GM21423 (cell line): ENCODE measurements around the gene RAPH1.
A peak's percentile ranks its signal among the peaks of the same experiment; 100 is the strongest.

Experiments
- ATAC-seq: cut with Tn5 transposase; IDR thresholded peaks from one replicate; pipeline ENCODE4 v1.9.1; 2021; ENCODE audit warnings: mild to moderate bottlenecking, moderate library complexity; ENCODE audit not compliant: unreplicated experiment

Gene RAPH1

GRCh38 chr2:203489531-203489930, 45.6 kb downstream of the RAPH1 start:
- no peak for ATAC-seq

- peak; percentile 63 for ATAC-seq
Observed at GRCh38 chr2:203484266-203485112, 50.6 kb downstream of the RAPH1 start.

GRCh38 chr2:203480623-203481022, 54.5 kb downstream of the RAPH1 start:
- no peak for ATAC-seq

- no peak for ATAC-seq
Observed at GRCh38 chr2:203476881-203477280, 58.2 kb downstream of the RAPH1 start.

- no peak for ATAC-seq
Observed at GRCh38 chr2:203471323-203471722, 63.8 kb downstream of the RAPH1 start.

GRCh38 chr2:203470371-203470770, 64.7 kb downstream of the RAPH1 start:
- no peak for ATAC-seq

- no peak for ATAC-seq
Observed at GRCh38 chr2:203469546-203469945, 65.6 kb downstream of the RAPH1 start.

GRCh38 chr2:203463266-203463678, 71.8 kb downstream of the RAPH1 start:
- ATAC-seq: no peak

GRCh38 chr2:203462308-203462707, 72.8 kb downstream of the RAPH1 start:
- no peak for ATAC-seq

GRCh38 chr2:203461746-203462145, 73.4 kb downstream of the RAPH1 start:
- no peak for ATAC-seq

GRCh38 chr2:203455209-203455608, 79.9 kb downstream of the RAPH1 start:
- no peak for ATAC-seq

- ATAC-seq: no peak
Observed at GRCh38 chr2:203453858-203454451, 81.1 kb downstream of the RAPH1 start.

GRCh38 chr2:203451689-203452088, 83.4 kb downstream of the RAPH1 start:
- no peak for ATAC-seq

GRCh38 chr2:203451011-203451410, 84.1 kb downstream of the RAPH1 start:
- no peak for ATAC-seq

- no peak for ATAC-seq
Observed at GRCh38 chr2:203450561-203450960, 84.5 kb downstream of the RAPH1 start.

- ATAC-seq: no peak
Observed at GRCh38 chr2:203446780-203447179, 88.3 kb downstream of the RAPH1 start.

- no peak for ATAC-seq
Observed at GRCh38 chr2:203446071-203446481, 89.0 kb downstream of the RAPH1 start.

GRCh38 chr2:203444738-203445137, 90.4 kb downstream of the RAPH1 start:
- no peak for ATAC-seq

GRCh38 chr2:203442463-203442862, 92.6 kb downstream of the RAPH1 start:
- ATAC-seq: no peak

GRCh38 chr2:203441463-203441862, 93.6 kb downstream of the RAPH1 start:
- no peak for ATAC-seq

- ATAC-seq: no peak
Observed at GRCh38 chr2:203440671-203441070, 94.4 kb downstream of the RAPH1 start.

GRCh38 chr2:203438528-203438927, 96.6 kb downstream of the RAPH1 start:
- no peak for ATAC-seq
